Measurements from ENCODE around the gene ZNF480. TPM values are rescaled to one million over a fixed set of nuclear protein-coding genes. Genes with fewer than 3 reads are reported as not detected.

The ZNF480 gene
- total and polyA plus RNA-seq, 2 of the 13 experiments (the other 11 are each of a cell fraction or from before 2014, with no cell fraction given): 2.1 to 9.6 TPM

- TF ChIP-seq, protein P1, sequence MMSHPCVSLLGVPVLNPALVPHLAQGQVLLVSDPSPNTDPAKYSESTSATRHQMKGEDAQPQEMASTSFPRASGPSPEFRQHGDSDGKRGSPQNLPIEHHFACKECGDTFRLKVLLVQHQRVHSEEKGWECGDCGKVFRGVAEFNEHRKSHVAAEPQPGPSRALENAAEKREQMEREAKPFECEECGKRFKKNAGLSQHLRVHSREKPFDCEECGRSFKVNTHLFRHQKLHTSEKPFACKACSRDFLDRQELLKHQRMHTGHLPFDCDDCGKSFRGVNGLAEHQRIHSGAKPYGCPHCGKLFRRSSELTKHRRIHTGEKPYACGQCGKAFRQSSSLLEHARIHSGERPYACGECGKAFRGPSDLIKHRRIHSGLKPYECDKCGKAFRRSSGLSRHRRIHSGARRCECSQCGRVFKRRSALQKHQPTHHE (CRISPR knock-in tag; IDR thresholded peaks at IDR 0.05; ENCODE audit: borderline replicate concordance): no peak
- TF ChIP-seq SRSF4 (IDR thresholded peaks at IDR 0.05; ENCODE audit: low read depth, low read length, poor library complexity, severe bottlenecking): no peak
- no peak for TF ChIP-seq SAFB2 (CRISPR knock-in tag; IDR thresholded peaks at IDR 0.05; ENCODE audit: borderline replicate concordance, low read depth)
- peak; percentile 61; the same call in 1 of the 2 replicates for TF ChIP-seq NRL (CRISPR knock-in tag; IDR thresholded peaks at IDR 0.05; ENCODE audit: borderline replicate concordance)
- TF ChIP-seq POLR2AphosphoS5 (IDR thresholded peaks at IDR 0.05; ENCODE audit: low read depth, low read length): peak; percentile 95
- peak; percentile 79 for TF ChIP-seq ATF1 (CRISPR knock-in tag; IDR thresholded peaks at IDR 0.05)
- no peak for TF ChIP-seq ZFP82 (CRISPR knock-in tag; IDR thresholded peaks at IDR 0.05; ENCODE audit: borderline replicate concordance)
- TF ChIP-seq GMEB1 (CRISPR knock-in tag; IDR thresholded peaks at IDR 0.05; ENCODE audit: borderline replicate concordance): peak; percentile 90
- TF ChIP-seq, protein P2, sequence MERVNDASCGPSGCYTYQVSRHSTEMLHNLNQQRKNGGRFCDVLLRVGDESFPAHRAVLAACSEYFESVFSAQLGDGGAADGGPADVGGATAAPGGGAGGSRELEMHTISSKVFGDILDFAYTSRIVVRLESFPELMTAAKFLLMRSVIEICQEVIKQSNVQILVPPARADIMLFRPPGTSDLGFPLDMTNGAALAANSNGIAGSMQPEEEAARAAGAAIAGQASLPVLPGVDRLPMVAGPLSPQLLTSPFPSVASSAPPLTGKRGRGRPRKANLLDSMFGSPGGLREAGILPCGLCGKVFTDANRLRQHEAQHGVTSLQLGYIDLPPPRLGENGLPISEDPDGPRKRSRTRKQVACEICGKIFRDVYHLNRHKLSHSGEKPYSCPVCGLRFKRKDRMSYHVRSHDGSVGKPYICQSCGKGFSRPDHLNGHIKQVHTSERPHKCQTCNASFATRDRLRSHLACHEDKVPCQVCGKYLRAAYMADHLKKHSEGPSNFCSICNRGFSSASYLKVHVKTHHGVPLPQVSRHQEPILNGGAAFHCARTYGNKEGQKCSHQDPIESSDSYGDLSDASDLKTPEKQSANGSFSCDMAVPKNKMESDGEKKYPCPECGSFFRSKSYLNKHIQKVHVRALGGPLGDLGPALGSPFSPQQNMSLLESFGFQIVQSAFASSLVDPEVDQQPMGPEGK (CRISPR knock-in tag; IDR thresholded peaks at IDR 0.05): 0 out of 2 replicates have a peak, but pooled peaks have one; percentile 25
- TF ChIP-seq ZSCAN21 (CRISPR knock-in tag; IDR thresholded peaks at IDR 0.05; ENCODE audit: borderline replicate concordance): no peak
- TF ChIP-seq SRSF9 (IDR thresholded peaks at IDR 0.05; ENCODE audit: borderline replicate concordance, insufficient read depth, low read depth, low read length, poor library complexity, severe bottlenecking): no peak
- peak; percentile 89 for TF ChIP-seq ASH2L (IDR thresholded peaks at IDR 0.05; ENCODE audit: insufficient read length, low read depth, low read length)
- peak; percentile 88 for TF ChIP-seq ELF3 (CRISPR knock-in tag; IDR thresholded peaks at IDR 0.05)
- TF ChIP-seq TBL1XR1 (IDR thresholded peaks at IDR 0.05; ENCODE audit: borderline replicate concordance, low read length, partially characterized antibody): no peak
- TF ChIP-seq, protein P3, sequence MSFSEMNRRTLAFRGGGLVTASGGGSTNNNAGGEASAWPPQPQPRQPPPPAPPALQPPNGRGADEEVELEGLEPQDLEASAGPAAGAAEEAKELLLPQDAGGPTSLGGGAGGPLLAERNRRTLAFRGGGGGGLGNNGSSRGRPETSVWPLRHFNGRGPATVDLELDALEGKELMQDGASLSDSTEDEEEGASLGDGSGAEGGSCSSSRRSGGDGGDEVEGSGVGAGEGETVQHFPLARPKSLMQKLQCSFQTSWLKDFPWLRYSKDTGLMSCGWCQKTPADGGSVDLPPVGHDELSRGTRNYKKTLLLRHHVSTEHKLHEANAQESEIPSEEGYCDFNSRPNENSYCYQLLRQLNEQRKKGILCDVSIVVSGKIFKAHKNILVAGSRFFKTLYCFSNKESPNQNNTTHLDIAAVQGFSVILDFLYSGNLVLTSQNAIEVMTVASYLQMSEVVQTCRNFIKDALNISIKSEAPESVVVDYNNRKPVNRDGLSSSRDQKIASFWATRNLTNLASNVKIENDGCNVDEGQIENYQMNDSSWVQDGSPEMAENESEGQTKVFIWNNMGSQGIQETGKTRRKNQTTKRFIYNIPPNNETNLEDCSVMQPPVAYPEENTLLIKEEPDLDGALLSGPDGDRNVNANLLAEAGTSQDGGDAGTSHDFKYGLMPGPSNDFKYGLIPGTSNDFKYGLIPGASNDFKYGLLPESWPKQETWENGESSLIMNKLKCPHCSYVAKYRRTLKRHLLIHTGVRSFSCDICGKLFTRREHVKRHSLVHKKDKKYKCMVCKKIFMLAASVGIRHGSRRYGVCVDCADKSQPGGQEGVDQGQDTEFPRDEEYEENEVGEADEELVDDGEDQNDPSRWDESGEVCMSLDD (CRISPR knock-in tag; IDR thresholded peaks at IDR 0.05; ENCODE audit: borderline replicate concordance): peak; percentile 39; the same call in 1 of the 2 replicates
- TF ChIP-seq DBP (CRISPR knock-in tag; IDR thresholded peaks at IDR 0.05; ENCODE audit: not compliant biosample characterization): no peak
- no peak for TF ChIP-seq ZNF562 (CRISPR knock-in tag; IDR thresholded peaks at IDR 0.05; ENCODE audit: borderline replicate concordance)
- no peak for TF ChIP-seq ZBTB38 (CRISPR knock-in tag; IDR thresholded peaks at IDR 0.05)
Observed at GRCh38 chr19:52269338-52270261, 27.4 kb upstream of the ZNF480 start, which contains the start of gene ZNF766 (continued).

All from HepG2 (cell line).